Keratinocyte (primary cell): Measurements from ENCODE around the gene TMEM100. TPM values are rescaled to one million over a fixed set of nuclear protein-coding genes. Genes with fewer than 3 reads are reported as not detected.
"Not testable (repeated sequence)": the region's sequence is repeated elsewhere in the genome, so short reads cannot be mapped to it uniquely, and the experiment has no call there.

Source experiments
- DNase-seq: peaks from one replicate; pipeline ENCODE4 v3.0.0-alpha.2; 2011; ENCODE audit warnings: low read depth, missing footprints, low spot score
- FAIRE-seq: peaks from 2 replicates; lab custom pipeline; 2011; peaks lifted over from hg19 to GRCh38; lab: Jason Lieb, UNC
- H2AFZ ChIP-seq: 2 replicates; pipeline ENCODE4 v1.6.0; 2012; ENCODE audit warnings: low read length, control low read depth, inconsistent platforms; ENCODE audit not compliant: control insufficient read depth
- H3K27ac ChIP-seq: 2 replicates; pipeline ENCODE4 v1.5.1; 2011; ENCODE audit warnings: low read length; ENCODE audit not compliant: control insufficient read depth, insufficient read depth
- H3K27me3 ChIP-seq: 3 replicates; pipeline ENCODE4 v1.6.0; 2011; ENCODE audit warnings: low read length; ENCODE audit not compliant: control insufficient read depth, insufficient read depth; ENCODE audit errors: extremely low read depth
- H3K36me3 ChIP-seq, 2 experiments: 2 replicates in 1 of 2; 3 replicates in 1 of 2; pipeline ENCODE4 v1.5.1; 2011; ENCODE audit warnings: low read length in 2 of 2, mild to moderate bottlenecking in 1 of 2; ENCODE audit not compliant: control insufficient read depth in 2 of 2, insufficient read depth in 2 of 2; ENCODE audit errors: extremely low read depth in 1 of 2
- H3K4me1 ChIP-seq: 3 replicates; pipeline ENCODE4 v1.5.1; 2011; ENCODE audit warnings: low read length; ENCODE audit not compliant: control insufficient read depth, insufficient read depth; ENCODE audit errors: extremely low read depth
- H3K4me2 ChIP-seq: 3 replicates; pipeline ENCODE4 v1.6.0; 2011; ENCODE audit warnings: low read depth, low read length; ENCODE audit not compliant: control insufficient read depth, insufficient read depth; ENCODE audit errors: extremely low read depth
- H3K4me3 ChIP-seq, 3 experiments: fragments of 200-600 bp in 1 of 3; sonication (generic) in 1 of 3; 2 replicates in 2 of 3; 3 replicates in 1 of 3; pipeline ENCODE4 v1.5.1; 2011 to 2016; ENCODE audit warnings: low read length in 3 of 3, mild to moderate bottlenecking in 3 of 3, control low read depth in 2 of 3, inconsistent platforms in 1 of 3, low read depth in 1 of 3, mixed read lengths in 1 of 3, mixed run types in 1 of 3, moderate library complexity in 1 of 3; ENCODE audit not compliant: control insufficient read depth in 2 of 3, insufficient read depth in 2 of 3; ENCODE audit errors: extremely low read depth in 1 of 3
- H3K79me2 ChIP-seq: 2 replicates; pipeline ENCODE4 v1.6.0; 2012; ENCODE audit warnings: low read length; ENCODE audit not compliant: control insufficient read depth, insufficient read depth
- H3K9ac ChIP-seq: 3 replicates; pipeline ENCODE4 v1.6.0; 2011; ENCODE audit warnings: low read length; ENCODE audit not compliant: control insufficient read depth, insufficient read depth; ENCODE audit errors: extremely low read depth
- H3K9me1 ChIP-seq: 3 replicates; pipeline ENCODE4 v1.6.0; 2011; ENCODE audit warnings: low read length; ENCODE audit not compliant: control insufficient read depth, insufficient read depth; ENCODE audit errors: extremely low read depth
- H3K9me3 ChIP-seq: 2 replicates; pipeline ENCODE4 v1.5.1; 2012; ENCODE audit warnings: low read depth, low read length; ENCODE audit not compliant: control insufficient read depth
- H4K20me1 ChIP-seq: 3 replicates; pipeline ENCODE4 v1.6.0; 2011; ENCODE audit warnings: low read length; ENCODE audit not compliant: control insufficient read depth, insufficient read depth; ENCODE audit errors: extremely low read depth
- CTCF ChIP-seq, 3 experiments: IDR thresholded peaks in 1 of 3; conservative IDR thresholded peaks in 1 of 3; optimal IDR thresholded peaks in 1 of 3; 2 replicates in 2 of 3; 3 replicates in 1 of 3; pipeline versions ENCODE3 to v1.5.1; 2011; ENCODE audit warnings: low read length in 3 of 3, mild to moderate bottlenecking in 3 of 3, moderate library complexity in 2 of 3, control low read depth in 1 of 3, inconsistent platforms in 1 of 3; ENCODE audit not compliant: insufficient read depth in 2 of 3; ENCODE audit errors: extremely low read depth in 1 of 3
- EZH2 ChIP-seq: IDR thresholded peaks from one replicate; pipeline ENCODE4 v1.6.1; 2012; ENCODE audit warnings: inconsistent platforms, mild to moderate bottlenecking, low read length, moderate library complexity
- dilution Hi-C: fragments of 300-500 bp; cut with MboI; formaldehyde crosslinking; loops from one replicate; pipeline ENCODE4 v1.7.0; 2020; ENCODE audit warnings: low sequenced_read_pairs; ENCODE audit not compliant: extremely low pct_ligation_motif_present
- polyA plus RNA-seq, 5 experiments: library from polyadenylated mRNA; depleted of rRNA in 3 of 5; stranded (reverse) in 3 of 5; stranded (forward) in 1 of 5; unstranded in 1 of 5; fragments of >200 nt; gene quantifications; 1 replicate in 1 of 5; 2 replicates in 3 of 5; 3 replicates in 1 of 5; pipeline versions ENCODE4 v1.2.1 to v1.2.3, GENCODE V29; 2011 to 2012; ENCODE audit warnings: missing spikeins in 2 of 5, low read depth in 1 of 5, low replicate concordance in 1 of 5

Gene TMEM100
- polyA plus RNA-seq, 1 donor (not counting 4 experiments of a cell fraction or from before 2014, with no cell fraction given), result 0.18 TPM

- Histone ChIP-seq H3K9ac (no peak overlapping the region), H3K79me2 (no peaks in the 10 kb centered on the region), H3K36me3 (no peaks in the 10 kb centered on the region), H2AFZ (no peak overlapping the region), H3K4me2 (no peak overlapping the region), H4K20me1 (no peaks in the 10 kb centered on the region), H3K9me1 (no peaks in the 10 kb centered on the region), H3K27ac (no peak overlapping the region), H3K4me3 (no peak overlapping the region), H3K9me3 (no peaks in the 10 kb centered on the region), H3K27me3 (no peaks in the 10 kb centered on the region), H3K4me1 (no peaks in the 10 kb centered on the region)
- DNase-seq (no peak), FAIRE-seq (no peak)
- dilution Hi-C loops, result no loop called here
- TF ChIP-seq CTCF (optimal IDR thresholded peaks at IDR 0.05 in 1 of 3, IDR thresholded peaks at IDR 0.05 in 1 of 3, conservative IDR thresholded peaks at IDR 0.05 in 1 of 3; ENCODE audit: extremely low read depth in 1 of 3, insufficient read depth in 2 of 3, low read length in 3 of 3), result no peak
- TF ChIP-seq EZH2, result no peak
These were observed 49.8 kb downstream of the TMEM100 start for GRCh38 chr17:55672585-55673501.

- DNase-seq, FAIRE-seq, H3K27ac ChIP-seq, H3K9me1 ChIP-seq, H3K9me3 ChIP-seq, dilution Hi-C loops, H3K4me3 ChIP-seq, H3K4me2 ChIP-seq, H2AFZ ChIP-seq, H3K27me3 ChIP-seq, H3K9ac ChIP-seq, H3K36me3 ChIP-seq, H4K20me1 ChIP-seq, H3K79me2 ChIP-seq, H3K4me1 ChIP-seq: not testable (repeated sequence)
These were observed 50.7 kb downstream of the TMEM100 start for GRCh38 chr17:55672010-55672409.

Other genes with a start within 250 kb of the TMEM100 start
- not detected in 3 replicates for gene SMIM36, start 211.4 kb downstream of the TMEM100 start, polyA plus RNA-seq
- gene PCTP, start 28.2 kb upstream of the TMEM100 start, polyA plus RNA-seq, result 19.8 to 33.1 TPM (median 29.5 TPM) in 3 replicates